GM18508 (cell line): ENCODE measurements around the gene TSC22D2.
A peak's percentile ranks its signal among the peaks of the same experiment; 100 is the strongest.

ENCODE experiments used
- ATAC-seq: cut with Tn5 transposase; IDR thresholded peaks from one replicate; pipeline ENCODE4 v1.9.1; 2021; ENCODE audit warnings: moderate number of reproducible peaks; ENCODE audit not compliant: insufficient read depth, unreplicated experiment

TSC22D2 gene

GRCh38 chr3:150384296-150385212 lies 23.5 kb upstream of the TSC22D2 start:
- ATAC-seq: peak; percentile 98

- peak; percentile 32 for ATAC-seq
These were observed 22.5 kb upstream of the TSC22D2 start for GRCh38 chr3:150385296-150386242.

GRCh38 chr3:150388498-150389418 lies 19.3 kb upstream of the TSC22D2 start:
- no peak for ATAC-seq

DNA sequence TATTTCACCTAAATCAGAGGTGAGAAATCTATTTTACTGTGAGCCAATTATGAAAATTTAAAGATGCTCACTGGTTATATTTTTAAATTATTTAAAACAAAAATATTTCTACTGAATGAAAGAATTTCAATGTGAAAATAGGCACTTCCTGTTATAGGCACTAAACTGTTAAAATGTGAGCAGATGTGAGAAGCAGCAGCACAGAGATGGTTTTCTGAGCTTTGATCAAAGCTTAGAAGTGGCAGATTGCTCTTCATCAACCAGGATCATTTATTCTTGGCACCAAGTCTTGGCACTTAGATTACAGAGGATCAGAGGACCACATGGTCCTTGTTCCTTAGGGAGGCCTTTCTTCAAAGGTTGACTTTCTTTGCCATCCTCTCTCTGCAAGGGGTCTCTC lies 18.0 kb upstream of the TSC22D2 start:
- no peak for ATAC-seq

DNA sequence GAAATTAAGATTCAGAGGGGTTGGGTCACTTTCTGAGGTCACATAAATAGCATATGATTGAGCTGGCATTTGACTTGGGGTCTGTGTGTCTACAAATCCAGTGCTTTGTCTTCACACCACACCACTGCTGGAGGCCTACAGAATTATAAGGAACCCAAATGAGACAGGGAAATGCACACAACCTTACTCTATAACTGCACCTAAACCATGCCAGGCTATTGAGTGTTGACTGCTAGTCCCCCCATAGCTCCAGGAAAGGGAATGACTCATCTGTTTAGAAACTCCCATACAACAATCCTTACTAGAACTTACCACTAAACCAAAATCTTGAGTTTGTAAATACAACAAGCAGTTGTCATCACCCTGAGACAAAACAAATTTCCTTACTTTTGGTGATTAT lies 16.9 kb upstream of the TSC22D2 start:
- no peak for ATAC-seq

- ATAC-seq: no peak
These were observed 14.4 kb upstream of the TSC22D2 start for GRCh38 chr3:150393745-150394144.

GRCh38 chr3:150394606-150395005 lies 13.5 kb upstream of the TSC22D2 start:
- ATAC-seq: no peak

- no peak for ATAC-seq
These were observed 11.6 kb upstream of the TSC22D2 start for GRCh38 chr3:150396491-150396890.

- ATAC-seq: no peak
These were observed 11.0 kb upstream of the TSC22D2 start for GRCh38 chr3:150396956-150397550.

DNA sequence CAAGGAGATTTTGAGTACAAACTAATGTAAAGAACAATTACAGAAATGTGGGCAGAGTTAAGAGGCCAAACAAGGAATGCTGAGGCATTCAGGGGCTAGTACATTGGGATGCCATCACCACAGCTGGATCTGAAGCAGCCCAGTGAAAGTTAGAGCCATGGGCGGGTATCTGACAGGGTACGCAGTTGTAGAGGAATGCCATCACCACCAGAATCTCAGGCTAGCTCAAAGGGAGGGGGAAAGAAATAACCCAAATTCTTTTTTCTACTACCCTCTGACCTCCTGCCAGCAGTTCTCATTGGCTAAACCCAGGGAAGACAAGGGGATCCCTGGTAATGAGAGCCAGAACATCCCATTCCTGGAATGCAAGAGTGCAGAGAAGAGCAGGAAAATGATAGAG lies 9.0 kb upstream of the TSC22D2 start:
- no peak for ATAC-seq

GRCh38 chr3:150401285-150401684 lies 6.8 kb upstream of the TSC22D2 start:
- ATAC-seq: no peak

DNA sequence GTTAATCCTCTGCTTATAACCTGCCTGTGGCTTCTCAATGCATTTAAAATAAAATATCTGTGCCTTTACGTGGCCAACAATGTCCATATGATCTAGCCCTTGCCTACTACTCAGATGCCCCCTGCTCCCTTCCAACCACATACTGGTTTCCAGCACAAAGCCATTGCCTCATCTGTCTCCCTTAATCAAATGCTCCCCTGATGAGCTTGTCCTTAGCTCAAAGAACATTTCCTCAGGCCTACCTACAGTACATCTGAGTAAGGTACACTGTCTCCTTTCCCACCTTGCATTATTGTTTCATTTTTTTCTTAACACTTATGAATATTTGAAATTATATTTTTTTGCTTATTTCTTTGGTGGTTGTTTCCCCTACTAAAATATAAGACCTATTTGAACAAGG lies 5.9 kb upstream of the TSC22D2 start:
- ATAC-seq: no peak

DNA sequence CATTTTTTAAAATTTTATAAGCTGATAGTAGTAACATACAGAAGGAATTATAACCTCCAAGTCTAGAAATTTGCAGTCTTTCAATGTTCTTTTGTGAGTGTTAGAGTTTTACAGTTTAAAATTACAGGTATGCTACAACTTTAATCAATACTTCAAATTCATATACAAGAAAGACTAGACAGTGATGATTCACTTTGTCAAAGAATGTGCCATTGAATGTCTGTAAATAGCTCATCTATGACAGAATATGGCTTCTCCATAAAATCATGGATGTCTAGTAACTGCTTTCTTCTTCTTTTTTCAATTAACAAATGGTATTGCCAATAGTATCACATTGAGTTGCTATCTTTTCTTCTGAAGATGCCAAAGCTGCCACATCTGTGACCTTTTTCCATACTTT lies 4.1 kb upstream of the TSC22D2 start:
- ATAC-seq: no peak

DNA sequence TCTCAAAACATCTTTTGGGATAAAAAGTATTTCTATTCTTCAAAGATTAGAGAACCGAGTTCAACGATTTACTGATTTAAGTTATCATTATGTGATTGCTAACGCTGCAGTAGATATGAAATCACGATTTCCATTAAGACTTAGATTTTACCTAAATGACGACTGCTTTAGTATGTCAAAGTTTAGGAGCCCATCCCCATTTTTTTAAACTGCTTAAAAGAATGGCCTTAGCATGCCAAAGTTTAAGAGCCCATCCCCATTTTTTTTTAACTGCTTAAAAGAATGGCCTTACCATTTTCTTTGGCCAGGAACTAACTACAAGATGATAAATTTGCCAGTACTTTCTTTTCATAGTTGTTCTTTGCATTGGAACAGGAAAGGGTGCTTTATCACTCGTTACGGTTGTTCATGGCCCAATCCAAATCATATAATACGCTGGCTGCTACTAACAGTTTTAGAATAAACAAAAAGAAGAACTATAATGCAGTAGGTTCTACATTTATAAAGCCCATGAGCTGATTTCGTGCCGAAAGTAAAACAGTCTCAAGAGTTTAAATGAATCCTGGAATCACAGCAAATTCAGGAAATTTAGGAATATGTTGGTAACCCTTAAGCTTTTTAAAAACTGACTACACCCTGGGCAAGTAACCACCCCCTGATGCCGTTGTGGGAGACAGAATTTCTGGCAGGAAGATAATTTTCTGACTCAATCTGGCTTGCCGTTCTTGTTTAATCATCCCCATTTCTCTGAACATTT lies 869 bp upstream of the TSC22D2 start:
- ATAC-seq: no peak

- ATAC-seq: peak; percentile 10
These were observed 284 bp upstream of the TSC22D2 start for GRCh38 chr3:150407808-150408220.

DNA sequence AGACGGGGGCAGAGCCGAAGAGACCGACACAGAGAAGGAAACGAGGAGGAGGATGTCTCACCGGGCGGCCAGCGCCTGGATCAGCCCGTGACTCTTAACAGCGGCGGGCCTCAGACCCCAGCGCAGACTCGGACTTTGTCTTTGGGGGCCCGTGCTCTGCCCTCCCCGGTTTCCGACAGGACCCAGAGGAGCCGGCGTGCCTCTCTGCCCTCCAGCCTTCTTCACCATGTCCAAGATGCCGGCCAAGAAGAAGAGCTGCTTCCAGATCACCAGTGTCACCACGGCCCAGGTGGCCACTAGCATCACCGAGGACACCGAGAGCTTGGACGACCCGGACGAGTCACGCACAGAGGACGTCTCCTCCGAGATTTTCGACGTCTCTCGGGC lies 1.0 kb downstream of the TSC22D2 start:
- no peak for ATAC-seq

GRCh38 chr3:150409512-150410310 lies 1.6 kb downstream of the TSC22D2 start:
- ATAC-seq: no peak
